HepG2 (cell line): ENCODE data around the gene ACADVL. TPM values are rescaled to one million over a fixed set of nuclear protein-coding genes. Genes with fewer than 3 reads are reported as not detected.
A peak's percentile ranks its signal among the peaks of the same experiment; 100 is the strongest.

ENCODE experiments used
- ATAC-seq: fragments of 200-7000 bp; cut with Tn5 transposase; 3 replicates; pipeline ENCODE4 v1.9.1; 2020; ENCODE audit warnings: mild to moderate bottlenecking, moderate library complexity
- BruUV-seq: library from RNA; stranded (reverse); fragments of 400-500 nt; replicated peaks from 2 replicates; lab custom pipeline; 2021; lab: Mats Ljungman, UMichigan
- CTCF ChIA-PET: fragments of 300-600 bp; formaldehyde crosslinking; extraction: SDS; loops from one replicate; lab custom pipeline; 2021; ENCODE audit warnings: low total read pairs, inconsistent platforms, low intra/inter-chr PET ratio; lab: Yijun Ruan, JAX
- POLR2A ChIA-PET: fragments of 350-600 bp; sonication (Branson Sonifier 250); formaldehyde crosslinking; loops from one replicate; lab custom pipeline; 2020; ENCODE audit warnings: antibody characterized with exemption, inconsistent platforms; lab: Yijun Ruan, JAX
- DNase-seq: peaks from one replicate; pipeline ENCODE4 v3.0.0-alpha.2; 2015; ENCODE audit warnings: low spot score
- FAIRE-seq: peaks from 3 replicates; lab custom pipeline; 2011; peaks lifted over from hg19 to GRCh38; lab: Jason Lieb, UNC
- H2AFZ ChIP-seq: one replicate; pipeline ENCODE4 v1.6.1; 2011; ENCODE audit warnings: low read length, inconsistent platforms
- H3K27ac ChIP-seq: fragments of 300-600 bp; 3 replicates; pipeline ENCODE4 v1.8.0; 2011; ENCODE audit warnings: mixed run types, mild to moderate bottlenecking, mixed read lengths, low read length, inconsistent platforms; ENCODE audit not compliant: insufficient read depth; ENCODE audit errors: extremely low read length
- H3K27me3 ChIP-seq, 2 experiments: fragments of 200-600 bp in 1 of 2; 2 replicates in 1 of 2; 3 replicates in 1 of 2; pipeline versions ENCODE4 v1.6.0 to v1.8.0; 2011; ENCODE audit warnings: low read length in 2 of 2, mild to moderate bottlenecking in 2 of 2, moderate library complexity in 2 of 2, inconsistent platforms in 1 of 2; ENCODE audit not compliant: insufficient read depth in 2 of 2, control insufficient read depth in 1 of 2
- H3K36me3 ChIP-seq, 2 experiments: fragments of 200-600 bp in 1 of 2; replicated peaks in 1 of 2; 2 replicates in 1 of 2; 3 replicates in 1 of 2; pipeline versions ENCODE4 v1.5.1 to v1.8.0; 2011; ENCODE audit warnings: low read length in 2 of 2, inconsistent platforms in 1 of 2; ENCODE audit not compliant: insufficient read depth in 2 of 2, control insufficient read depth in 1 of 2
- H3K4me1 ChIP-seq: 2 replicates; pipeline ENCODE4 v1.5.1; 2012; ENCODE audit warnings: low read length, inconsistent platforms; ENCODE audit not compliant: insufficient read depth
- H3K4me2 ChIP-seq: 2 replicates; pipeline ENCODE4 v1.6.0; 2011; ENCODE audit warnings: low read depth, low read length, inconsistent platforms
- H3K4me3 ChIP-seq, 3 experiments: fragments of 200-600 bp in 1 of 3; sonication (generic), shearing (Covaris generic) in 1 of 3; replicated peaks in 1 of 3; 2 replicates each; pipeline ENCODE4 v1.5.1; 2011 to 2016; ENCODE audit warnings: low read length in 3 of 3, inconsistent platforms in 2 of 3, low read depth in 2 of 3, mild to moderate bottlenecking in 2 of 3, control low read depth in 1 of 3, mixed read lengths in 1 of 3; ENCODE audit not compliant: insufficient read depth in 1 of 3
- H3K79me2 ChIP-seq: one replicate; pipeline ENCODE4 v1.6.1; 2011; ENCODE audit warnings: low read length, inconsistent platforms; ENCODE audit not compliant: insufficient read depth
- H3K9ac ChIP-seq: 2 replicates; pipeline ENCODE4 v1.6.0; 2011; ENCODE audit warnings: mild to moderate bottlenecking, low read depth, low read length, inconsistent platforms; ENCODE audit not compliant: insufficient read depth
- H3K9me3 ChIP-seq: 2 replicates; pipeline ENCODE4 v1.5.1; 2012; ENCODE audit warnings: mild to moderate bottlenecking, low read length
- H4K20me1 ChIP-seq: 2 replicates; pipeline ENCODE4 v1.6.0; 2011; ENCODE audit warnings: inconsistent platforms, mild to moderate bottlenecking, low read length, moderate library complexity; ENCODE audit not compliant: insufficient read depth
- HNF1B ChIP-seq: sonication (generic); formaldehyde crosslinking; IDR thresholded peaks from 2 replicates; pipeline ENCODE4 v1.5.1; 2020; ENCODE audit warnings: mild to moderate bottlenecking, moderate library complexity, missing genetic modification reagents
- HNRNPL ChIP-seq: fragments of 200-400 bp; formaldehyde crosslinking; IDR thresholded peaks from 2 replicates; pipeline ENCODE4 v1.6.1; 2017; ENCODE audit warnings: mild to moderate bottlenecking, low read depth, low read length
- KLF9 ChIP-seq: IDR thresholded peaks from 2 replicates; pipeline ENCODE4 v1.6.1; 2016; ENCODE audit warnings: low read depth
- PLSCR1 ChIP-seq: sonication (generic); formaldehyde crosslinking; IDR thresholded peaks from 2 replicates; pipeline ENCODE4 v1.5.0; 2020; ENCODE audit warnings: missing genetic modification reagents, mild to moderate bottlenecking, borderline replicate concordance
- PRPF4 ChIP-seq: fragments of 200-400 bp; formaldehyde crosslinking; IDR thresholded peaks from 2 replicates; pipeline ENCODE4 v1.6.1; 2016; ENCODE audit warnings: low read length, low read depth; ENCODE audit not compliant: poor library complexity, severe bottlenecking
- SCMH1 ChIP-seq: sonication (generic); formaldehyde crosslinking; IDR thresholded peaks from 2 replicates; pipeline ENCODE4 v1.9.0; 2021; ENCODE audit warnings: missing genetic modification reagents, mild to moderate bottlenecking, borderline replicate concordance
- SMAD9 ChIP-seq: sonication (generic); formaldehyde crosslinking; IDR thresholded peaks from 2 replicates; pipeline ENCODE4 v1.5.1; 2020; ENCODE audit warnings: mild to moderate bottlenecking, missing genetic modification reagents
- TARDBP ChIP-seq: sonication (generic); formaldehyde crosslinking; IDR thresholded peaks from 2 replicates; pipeline ENCODE4 v1.8.0; 2022; ENCODE audit warnings: mild to moderate bottlenecking, missing genetic modification reagents
- TBL1XR1 ChIP-seq: fragments of 150-350 bp; IDR thresholded peaks from 2 replicates; pipeline ENCODE4 v1.6.1; 2014; ENCODE audit warnings: borderline replicate concordance, low read length; ENCODE audit not compliant: partially characterized antibody
- UBTF ChIP-seq: sonication (generic); formaldehyde crosslinking; IDR thresholded peaks from 2 replicates; pipeline ENCODE4 v1.4.0; 2020; ENCODE audit warnings: mild to moderate bottlenecking, missing genetic modification reagents
- ZFX ChIP-seq: sonication (generic); formaldehyde crosslinking; IDR thresholded peaks from 2 replicates; pipeline ENCODE4 v1.4.0; 2020; ENCODE audit warnings: mild to moderate bottlenecking, low read depth, missing genetic modification reagents, moderate library complexity
- WGBS: methylation state at CpG from one replicate; pipeline ENCODE4 v1.1.6; 2017; ENCODE audit warnings: low lambda C conversion rate; 5-methylcytosine and 5-hydroxymethylcytosine counted together
- in situ Hi-C: cut with HindIII; loops from 2 replicates; pipeline ENCODE4 v1.10.0; 2017; ENCODE audit warnings: low pct_unique_long_range_greater_than_20kb; ENCODE audit not compliant: extremely low pct_ligation_motif_present
- intact Hi-C: fragments of 100-400 bp; cut with micrococcal nuclease; formaldehyde crosslinking; loops from one replicate; pipeline ENCODE4 v1.10.0; 2022; ENCODE audit not compliant: unreplicated experiment
- polyA plus RNA-seq, 8 experiments: library from polyadenylated mRNA; depleted of rRNA in 3 of 8; stranded (reverse) in 7 of 8; unstranded in 1 of 8; fragments of >200 nt; fragmentation: Illumina TruSeq in 4 of 8; extraction: Trizol in 4 of 8; gene quantifications; 2 replicates each; pipeline versions ENCODE4 v1.2.1 to v1.2.3, GENCODE V29; 2011 to 2016; ENCODE audit warnings: low read depth in 4 of 8, missing spikeins in 1 of 8, mixed read lengths in 1 of 8; ENCODE audit not compliant: insufficient read depth in 1 of 8
- total RNA-seq, 5 experiments: library from RNA; depleted of rRNA; stranded (reverse); fragments of >200 nt; fragmentation: Illumina TruSeq; extraction: Trizol; gene quantifications; 2 replicates each; pipeline ENCODE4 v1.2.3, GENCODE V29; 2016; ENCODE audit warnings: low read depth in 1 of 5
- TF ChIP-seq, protein P1 (sequence below): sonication (generic); formaldehyde crosslinking; conservative IDR thresholded peaks from 2 replicates; pipeline ENCODE4 v1.8.0; 2022; ENCODE audit warnings: low read depth, missing genetic modification reagents

The ACADVL gene
- total and polyA plus RNA-seq, 2 of the 13 experiments (the other 11 are each of a cell fraction or from before 2014, with no cell fraction given) = 219 to 412 TPM

DNA sequence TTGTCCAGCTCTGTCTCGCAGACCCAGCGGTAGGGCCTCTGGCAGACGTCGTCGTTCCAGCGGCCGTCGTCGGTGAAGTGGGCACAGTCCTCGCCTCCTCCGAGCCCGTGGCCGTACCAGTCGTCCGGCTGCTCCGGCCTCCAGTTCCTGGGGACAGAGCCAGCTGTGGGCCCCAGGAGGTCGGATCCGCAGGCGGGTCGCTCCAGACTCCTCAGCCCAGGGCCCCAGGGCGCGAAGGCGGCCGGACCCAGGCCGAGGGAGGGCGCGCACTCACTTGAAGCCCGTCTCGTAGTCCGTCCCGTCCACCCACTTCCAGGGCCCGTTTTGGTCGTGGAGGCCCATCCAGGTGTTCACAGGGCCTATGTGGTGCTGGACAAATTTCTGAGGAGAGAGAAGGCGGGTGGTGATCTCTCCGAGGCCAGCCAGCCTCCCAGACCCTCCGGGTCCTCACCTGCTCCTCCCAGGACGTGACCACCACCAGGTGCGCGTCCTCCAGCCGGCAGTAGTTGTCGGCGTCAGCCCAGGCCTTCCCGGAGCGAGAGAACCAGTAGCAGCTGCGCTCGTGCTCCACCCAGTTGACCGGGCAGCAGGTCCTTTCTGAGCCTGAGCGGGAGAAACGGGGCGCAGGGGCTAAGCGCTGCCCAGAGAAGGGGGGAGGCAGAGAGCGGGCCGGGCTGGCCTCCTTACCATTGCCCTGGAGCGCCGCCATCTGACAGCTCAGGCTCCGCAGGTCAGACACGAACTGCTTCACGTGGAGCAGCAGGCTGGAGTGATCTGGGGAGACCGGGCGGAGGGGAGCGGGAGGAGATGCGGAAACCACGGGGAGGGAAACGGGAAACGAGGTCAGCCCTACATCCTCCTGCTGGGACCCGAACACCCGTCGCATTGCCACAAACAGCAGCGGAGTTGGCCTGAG lies 45.8 kb upstream of the ACADVL start:
- TSS peak; percentile 28 for BruUV-seq
- no peak for DNase-seq
- peaks cover 18 to 42% of the 10 kb centered on the region in 2 experiments for H3K36me3 ChIP-seq
- intact Hi-C loops (loop anchor here (10.0 kb wide), 1 partner anchor 61 kb away; the partner anchor contains the start of genes DVL2 and PHF23), in situ Hi-C loops (no loop called here)
- ChIA-PET POLR2A (interaction anchor here (0.7 to 0.9 kb wide), 3 partner anchors 10 to 121 kb away, joined by 3 to 5 read pairs (median 3); no protein-coding TSS in a partner anchor), CTCF (no interaction called here)
- no peaks in the 10 kb centered on the region; a peak in 1 of 5 replicates for H3K27me3 ChIP-seq
- peaks cover 39% of the 10 kb centered on the region for H4K20me1 ChIP-seq
- H2AFZ ChIP-seq = no peak overlapping the region
- peak; percentile 9 for ATAC-seq
- H3K79me2 ChIP-seq = peaks cover 47% of the 10 kb centered on the region
- no peak for FAIRE-seq
- H3K4me3 ChIP-seq = 0 out of 6 replicates have a peak overlapping the region, but pooled peaks of 1 of the 3 experiments have one; percentile 93
- H3K9ac ChIP-seq = no peak overlapping the region
- no peaks in the 10 kb centered on the region for H3K9me3 ChIP-seq
- peak overlapping the region; percentile 92; the same call in 1 of the 2 replicates for H3K4me2 ChIP-seq
- 96% methylated on average over 65 of the region's 69 CpGs for WGBS
- no peak overlapping the region for H3K27ac ChIP-seq
- H3K4me1 ChIP-seq = peaks cover 59% of the 10 kb centered on the region
- TF ChIP-seq PLSCR1 (CRISPR knock-in tag) (no peak), PRPF4 (peak; percentile 93), SCMH1 (CRISPR knock-in tag) (no peak), UBTF (CRISPR knock-in tag) (no peak), ZFX (CRISPR knock-in tag) (peak; percentile 26; the same call in 1 of the 2 replicates), TARDBP (CRISPR knock-in tag) (peak; percentile 59; the same call in 1 of the 2 replicates), HNRNPL (0 out of 2 replicates have a peak, but pooled peaks have one; percentile 70), KLF9 (no peak), SMAD9 (CRISPR knock-in tag) (no peak), HNF1B (CRISPR knock-in tag) (no peak), TBL1XR1 (no peak)
- TF ChIP-seq, protein P1, sequence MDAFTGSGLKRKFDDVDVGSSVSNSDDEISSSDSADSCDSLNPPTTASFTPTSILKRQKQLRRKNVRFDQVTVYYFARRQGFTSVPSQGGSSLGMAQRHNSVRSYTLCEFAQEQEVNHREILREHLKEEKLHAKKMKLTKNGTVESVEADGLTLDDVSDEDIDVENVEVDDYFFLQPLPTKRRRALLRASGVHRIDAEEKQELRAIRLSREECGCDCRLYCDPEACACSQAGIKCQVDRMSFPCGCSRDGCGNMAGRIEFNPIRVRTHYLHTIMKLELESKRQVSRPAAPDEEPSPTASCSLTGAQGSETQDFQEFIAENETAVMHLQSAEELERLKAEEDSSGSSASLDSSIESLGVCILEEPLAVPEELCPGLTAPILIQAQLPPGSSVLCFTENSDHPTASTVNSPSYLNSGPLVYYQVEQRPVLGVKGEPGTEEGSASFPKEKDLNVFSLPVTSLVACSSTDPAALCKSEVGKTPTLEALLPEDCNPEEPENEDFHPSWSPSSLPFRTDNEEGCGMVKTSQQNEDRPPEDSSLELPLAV = no peak
